ENCODE measurements around the gene SVEP1. TPM values are rescaled to one million over a fixed set of nuclear protein-coding genes. Genes with fewer than 3 reads are reported as not detected.

Gene SVEP1
- total RNA-seq, 4 donors from 2014 or later = 53.8 to 97.8 (median 78.8) TPM

- DNase-seq (ENCODE audit: low spot score in 2 of 2) = no peak
- no peaks in the 10 kb centered on the region for H3K27me3 ChIP-seq
- 80 to 94% methylated on average over 4 of the region's 4 CpGs for WGBS, 2 donors
- no peak for TF ChIP-seq POLR2A (IDR thresholded peaks at IDR 0.05)
- TF ChIP-seq EP300 (IDR thresholded peaks at IDR 0.05) = no peak
- no peak for TF ChIP-seq CTCF (IDR thresholded peaks at IDR 0.05)
- H3K4me3 ChIP-seq = no peak overlapping the region
- no peaks in the 10 kb centered on the region for H3K36me3 ChIP-seq
- no peak overlapping the region for H3K27ac ChIP-seq
- H3K4me1 ChIP-seq = peaks cover 0 to 15% (median 0%) of the 10 kb centered on the region in 4 donors
- H3K9me3 ChIP-seq = no peaks in the 10 kb centered on the region
Observed at GRCh38 chr9:110319781-110320492, 259.6 kb downstream of the SVEP1 start.

GRCh38 chr9:110317911-110318310 lies 261.6 kb downstream of the SVEP1 start:
- TF ChIP-seq POLR2A (IDR thresholded peaks at IDR 0.05) = no peak
- no peak for TF ChIP-seq CTCF (IDR thresholded peaks at IDR 0.05)
- no peak for TF ChIP-seq EP300 (IDR thresholded peaks at IDR 0.05)
- H3K27ac ChIP-seq = no peak overlapping the region
- no peak overlapping the region for H3K4me3 ChIP-seq
- no peaks in the 10 kb centered on the region for H3K27me3 ChIP-seq
- H3K9me3 ChIP-seq = no peaks in the 10 kb centered on the region
- WGBS, 2 donors = 93 to 94% methylated on average over 4 of the region's 4 CpGs
- H3K4me1 ChIP-seq = peaks cover 0 to 15% (median 0%) of the 10 kb centered on the region in 4 donors
- no peaks in the 10 kb centered on the region for H3K36me3 ChIP-seq
- DNase-seq (ENCODE audit: low spot score in 2 of 2) = no peak

GRCh38 chr9:110316261-110317075 lies 263.1 kb downstream of the SVEP1 start:
- no peaks in the 10 kb centered on the region for H3K9me3 ChIP-seq
- no peaks in the 10 kb centered on the region for H3K27me3 ChIP-seq
- no peak for DNase-seq (ENCODE audit: low spot score in 2 of 2)
- peak overlapping the region in 2 of 4 donors; percentile 9 to 18 for H3K4me3 ChIP-seq
- H3K4me1 ChIP-seq = peaks cover 0 to 15% (median 0%) of the 10 kb centered on the region in 4 donors
- H3K27ac ChIP-seq = peak overlapping the region in 1 of 4 donors; percentile 34
- no peak for TF ChIP-seq EP300 (IDR thresholded peaks at IDR 0.05)
- no peak for TF ChIP-seq POLR2A (IDR thresholded peaks at IDR 0.05)
- no peak for TF ChIP-seq CTCF (IDR thresholded peaks at IDR 0.05)
- H3K36me3 ChIP-seq = no peaks in the 10 kb centered on the region
- WGBS, 2 donors = 24 to 31% methylated on average over 6 of the region's 6 CpGs

Small RNAs within 50 kb of the gene (small RNA-seq; reads per million reads assigned to genes)
- not detected for gene RNU6-1039P

Other genes starting within 250 kb of the SVEP1 start
- gene TXNDC8, start 241.9 kb downstream of the SVEP1 start, total RNA-seq = not detected
- under 1 TPM in 3 of 4 donors, not detected in 1; 0.22 to 0.63 (median 0.59) TPM for gene MUSK, start 89.0 kb upstream of the SVEP1 start, total RNA-seq